ENCODE measurements around the gene LYSET.
A peak's percentile ranks its signal among the peaks of the same experiment; 100 is the strongest.
"Not testable (repeated sequence)": the region's sequence is repeated elsewhere in the genome, so short reads cannot be mapped to it uniquely, and the experiment has no call there.

Gene LYSET

DNA sequence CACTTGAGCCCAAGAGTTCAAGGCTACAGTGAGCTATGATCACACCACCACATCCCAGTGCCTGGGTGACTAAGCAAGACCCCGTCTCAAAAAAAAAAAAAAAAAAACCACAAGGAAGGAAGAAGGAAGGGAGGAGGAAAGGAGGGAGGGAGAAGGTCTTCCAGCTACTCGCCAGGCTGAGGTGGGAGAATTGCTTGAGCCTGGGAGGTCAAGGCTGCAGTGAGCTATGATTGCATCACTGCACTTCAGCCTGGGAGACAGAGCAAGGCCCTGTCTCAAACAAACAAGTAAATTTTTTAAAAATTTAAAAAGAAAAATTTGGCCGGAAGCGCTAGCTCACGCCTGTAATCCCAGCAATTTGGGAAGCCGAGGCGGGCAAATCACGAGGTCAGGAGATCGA lies 16.5 kb upstream of the LYSET start:
- DNase-seq (ENCODE audit: low spot score), result not testable (repeated sequence)

DNA sequence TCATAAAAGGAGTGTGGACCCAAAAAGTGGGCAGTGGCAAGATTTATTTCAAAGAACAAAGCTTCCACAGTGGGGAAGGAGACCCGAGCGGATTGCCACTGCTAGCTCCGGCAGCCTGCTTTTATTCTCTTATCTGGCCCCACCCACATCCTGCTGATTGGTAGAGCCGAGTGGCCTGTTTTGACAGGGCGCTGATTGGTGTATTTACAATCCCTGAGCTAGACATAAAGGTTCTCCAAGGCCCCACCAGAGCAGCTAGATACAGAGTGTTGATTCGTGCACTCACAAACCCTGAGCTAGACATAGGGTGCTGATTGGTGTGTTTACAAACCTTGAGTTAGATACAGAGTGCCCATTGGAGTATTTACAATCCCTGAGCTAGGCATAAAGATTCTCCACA lies 15.5 kb upstream of the LYSET start:
- DNase-seq (ENCODE audit: low spot score), result not testable (repeated sequence)

DNA sequence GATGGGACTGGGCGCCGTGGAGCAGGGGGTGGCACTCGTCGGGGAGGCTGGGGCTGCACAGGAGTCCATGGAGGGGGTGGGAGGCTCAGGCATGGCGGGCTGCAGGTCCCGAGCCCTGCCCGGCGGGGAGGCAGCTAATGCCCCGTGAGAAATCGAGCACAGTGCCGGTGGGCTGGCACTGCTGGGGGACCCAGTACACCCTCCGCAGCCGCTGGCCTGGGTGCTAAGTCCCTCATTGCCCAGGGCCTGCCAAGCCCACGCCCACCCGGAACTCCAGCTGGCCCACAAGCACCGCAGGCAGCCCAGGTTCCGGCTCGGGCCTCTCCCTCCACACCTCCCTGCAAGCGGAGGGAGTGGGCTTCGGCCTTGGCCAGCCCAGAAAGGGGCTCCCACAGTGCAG lies 15.0 kb upstream of the LYSET start:
- DNase-seq (ENCODE audit: low spot score), result not testable (repeated sequence)

DNA sequence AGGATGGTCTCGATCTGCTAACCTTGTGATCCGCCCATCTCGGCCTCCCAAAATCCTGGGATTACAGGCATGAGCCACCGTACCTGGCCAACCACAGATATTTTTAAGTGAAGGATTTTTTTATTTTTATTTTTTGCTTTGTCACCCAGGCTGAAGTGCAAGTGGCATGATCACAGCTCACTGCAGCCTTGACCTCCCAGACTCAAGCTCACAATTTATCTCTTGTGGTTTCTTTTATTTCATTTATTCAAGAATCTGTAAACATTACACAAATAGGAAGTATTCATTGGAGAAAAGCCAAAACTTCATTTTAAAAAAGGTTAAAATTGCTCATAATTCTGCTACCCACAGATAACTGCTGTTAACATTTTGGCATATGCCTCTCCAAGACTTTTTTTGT lies 13.7 kb upstream of the LYSET start:
- no peak for DNase-seq (ENCODE audit: low spot score)

DNA sequence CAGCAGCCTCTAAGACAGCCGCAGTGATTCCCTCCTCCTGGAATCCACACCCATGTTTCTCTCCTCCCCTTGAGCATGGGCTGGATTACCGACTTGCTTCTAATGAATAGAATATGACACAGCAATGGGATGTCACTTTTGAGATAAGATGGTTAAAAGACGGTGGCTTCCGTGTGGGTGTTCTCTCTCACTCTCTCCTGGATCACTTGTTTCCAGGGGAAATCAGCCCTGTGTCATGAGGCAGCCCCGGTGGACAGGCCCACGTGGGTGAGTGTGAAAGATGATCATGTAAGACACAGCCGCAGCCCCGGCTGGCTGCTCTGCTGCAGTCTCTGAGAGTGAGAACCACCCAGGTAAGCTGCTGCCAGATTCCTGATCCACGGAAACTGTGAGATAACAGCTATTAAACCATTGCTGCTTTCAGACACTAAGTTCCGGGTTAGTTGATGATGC lies 11.1 kb upstream of the LYSET start:
- DNase-seq (ENCODE audit: low spot score), result peak; percentile 41

DNA sequence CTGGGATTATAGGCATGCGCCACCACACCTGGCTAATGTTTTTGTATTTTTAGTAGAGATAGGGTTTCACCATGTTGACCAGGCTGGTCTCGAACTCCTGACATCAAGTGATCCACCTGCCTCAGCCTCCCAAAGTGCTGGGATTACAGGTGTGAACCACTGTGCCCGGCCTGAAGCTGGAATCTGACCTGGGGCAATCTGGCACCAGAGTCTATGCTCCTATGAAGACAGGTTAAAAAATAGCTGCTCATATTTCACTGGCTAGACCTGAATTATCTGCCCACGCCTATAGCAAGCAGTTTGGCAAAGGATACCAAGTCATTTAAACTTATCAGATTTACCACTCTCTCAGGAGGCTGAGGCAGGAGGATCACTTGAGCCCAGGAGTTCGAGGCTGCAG lies 10.4 kb upstream of the LYSET start:
- not testable (repeated sequence) for DNase-seq (ENCODE audit: low spot score)

DNA sequence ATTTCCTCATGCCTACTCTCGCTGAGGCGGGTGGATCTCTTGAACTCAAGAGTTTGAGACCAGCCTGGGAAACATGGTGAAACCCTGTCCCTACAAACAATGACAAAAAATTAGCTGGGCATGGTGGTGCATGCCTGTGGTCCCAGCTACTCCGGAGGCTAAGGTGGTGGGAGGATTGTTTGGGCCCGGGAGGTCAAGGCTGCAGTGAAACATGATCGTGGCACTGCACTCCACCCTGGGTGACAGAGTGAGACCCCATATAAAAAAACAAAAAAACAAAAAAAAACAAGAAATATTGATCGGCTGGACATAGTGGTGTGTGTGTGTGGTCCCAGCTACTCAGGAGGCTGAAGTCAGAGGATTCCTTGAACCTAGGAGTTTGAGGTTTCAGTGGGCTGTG lies 9.6 kb upstream of the LYSET start:
- DNase-seq (ENCODE audit: low spot score), result no peak

DNA sequence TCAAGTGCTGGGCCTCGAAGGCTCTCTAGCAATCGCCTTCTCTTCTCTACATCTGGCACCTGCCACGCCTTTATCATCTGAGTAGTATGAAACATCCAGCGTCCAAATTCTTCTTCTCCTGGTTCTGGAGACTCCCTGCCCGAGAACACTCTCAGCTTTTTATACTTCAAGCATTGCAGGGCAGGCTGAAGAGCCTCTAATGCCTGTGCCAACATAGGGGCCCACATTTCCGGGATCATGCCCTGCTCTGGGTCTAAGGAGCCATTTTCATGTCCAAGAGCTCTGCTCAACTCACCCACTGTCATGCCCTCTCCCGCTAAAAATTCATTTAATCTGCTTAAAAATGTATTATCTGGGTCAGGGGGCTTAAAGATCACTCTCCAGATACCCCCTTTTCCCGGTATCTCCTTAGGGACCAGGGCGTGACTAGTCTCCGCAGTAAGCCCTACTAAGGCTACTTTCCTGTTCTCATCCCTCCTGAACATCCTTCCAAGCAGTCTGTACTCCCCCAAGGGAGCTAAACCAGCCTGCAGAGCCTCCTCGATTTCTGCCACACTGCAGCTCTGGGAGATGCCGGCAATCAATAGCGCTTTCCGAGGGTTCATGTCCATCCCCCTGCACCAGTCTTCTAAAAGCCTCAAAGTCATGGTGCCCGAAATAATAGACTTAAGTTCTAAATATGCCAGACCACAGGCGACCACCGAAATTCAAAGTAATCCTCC lies 1.4 kb upstream of the LYSET start:
- no peak for DNase-seq (ENCODE audit: low spot score)

DNA sequence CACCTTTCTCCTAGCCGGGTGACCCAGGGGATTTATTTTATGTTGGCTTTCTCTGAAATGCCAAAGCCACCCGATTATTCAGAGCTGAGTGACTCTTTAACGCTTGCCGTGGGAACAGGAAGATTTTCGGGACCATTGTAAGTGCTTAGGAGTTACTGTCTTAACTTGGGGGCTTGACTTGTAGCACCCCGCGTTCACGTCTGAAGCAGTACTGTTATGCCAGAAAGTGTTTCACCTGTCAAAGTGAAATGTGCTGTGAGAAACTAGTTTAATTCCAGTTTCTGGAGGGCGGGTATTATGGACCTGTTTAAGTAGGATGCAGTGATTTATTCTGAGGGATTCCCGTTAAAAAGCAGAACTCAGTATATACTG lies 218 bp downstream of the LYSET start:
- DNase-seq (ENCODE audit: low spot score), result no peak

DNA sequence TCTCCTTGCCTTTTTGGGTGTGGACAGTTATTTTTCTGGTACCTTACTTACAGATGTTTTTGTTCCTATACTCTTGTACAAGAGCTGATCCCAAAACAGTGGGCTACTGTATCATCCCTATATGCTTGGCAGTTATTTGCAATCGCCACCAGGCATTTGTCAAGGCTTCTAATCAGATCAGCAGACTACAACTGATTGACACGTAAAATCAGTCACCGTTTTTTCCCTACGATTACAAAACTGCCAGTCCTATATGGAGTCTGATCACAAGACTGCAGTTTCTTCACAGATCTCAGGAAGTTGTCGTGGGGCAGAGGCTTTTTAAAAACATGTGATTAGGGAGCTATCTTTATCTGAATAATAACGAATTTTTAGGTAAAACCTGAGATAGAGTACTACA lies 1.3 kb downstream of the LYSET start:
- no peak for DNase-seq (ENCODE audit: low spot score)

DNA sequence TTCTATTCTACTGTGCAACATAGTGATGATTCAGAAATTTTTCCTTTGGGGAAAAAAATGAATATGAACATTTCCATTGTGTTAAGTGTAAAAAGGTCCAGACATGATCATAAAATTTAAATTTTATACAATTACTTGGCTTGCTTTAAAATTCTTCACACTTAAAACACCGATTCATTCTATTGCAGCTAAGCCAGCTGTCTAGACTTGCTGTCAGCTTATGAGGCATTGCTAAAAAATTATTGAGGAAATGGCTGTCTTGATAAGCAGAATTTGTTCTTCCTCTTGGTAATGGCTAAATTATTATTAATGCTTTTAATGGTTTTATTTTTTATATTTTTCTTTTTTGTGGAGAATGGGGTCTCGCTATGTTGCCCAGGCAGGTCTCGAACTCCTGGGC lies 1.8 kb downstream of the LYSET start:
- DNase-seq (ENCODE audit: low spot score), result no peak

DNA sequence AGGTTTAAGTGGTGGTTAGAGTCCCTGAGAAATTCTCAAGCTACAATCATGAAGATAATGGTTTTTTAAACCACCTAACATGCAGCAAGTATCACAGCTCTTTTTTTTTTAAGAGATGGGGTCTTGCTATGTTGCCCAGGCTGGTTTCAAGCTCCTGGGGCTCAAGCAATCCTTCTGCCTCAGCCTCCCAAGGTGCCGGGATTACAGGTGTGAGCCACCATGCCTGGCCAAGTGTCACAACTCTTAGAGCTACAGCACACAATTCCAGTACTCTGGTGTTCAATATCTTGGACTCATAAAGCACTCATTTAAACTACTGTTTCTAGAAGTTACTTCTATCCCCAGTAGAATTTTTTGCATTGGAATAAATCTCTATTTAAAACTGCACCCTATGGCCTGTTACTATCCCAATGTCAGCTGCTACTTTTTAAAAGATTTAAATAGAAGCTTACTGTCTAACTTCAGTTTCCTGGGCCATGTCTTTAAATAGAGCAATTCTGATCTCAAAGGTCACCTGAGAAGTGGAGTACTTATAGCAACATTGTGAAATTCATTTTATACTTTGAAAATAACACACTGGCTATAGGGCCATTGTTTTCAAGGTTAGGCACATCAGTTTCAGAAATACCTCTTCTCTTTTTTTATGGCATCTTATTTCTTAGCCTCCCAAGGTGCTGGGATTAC lies 10.3 kb downstream of the LYSET start:
- DNase-seq (ENCODE audit: low spot score), result no peak

DNA sequence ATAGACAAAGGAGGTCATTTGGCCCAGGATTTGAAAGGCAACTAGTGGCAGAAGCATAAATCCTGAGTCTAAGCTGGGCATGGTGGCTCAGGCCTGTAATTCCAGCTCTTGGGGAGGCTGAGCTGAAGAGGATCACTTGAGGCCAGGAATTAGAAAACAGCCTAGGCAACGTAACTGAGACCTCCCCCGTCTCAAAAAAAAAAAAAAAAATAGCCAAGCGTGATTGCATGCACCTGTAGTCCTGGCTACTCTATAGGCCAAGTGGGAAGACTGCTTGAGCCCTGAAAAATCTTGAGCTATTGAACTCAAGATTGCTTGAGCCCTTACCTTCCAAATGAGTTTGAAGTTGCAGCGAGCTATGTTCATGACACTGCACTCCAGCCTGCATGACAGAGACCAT lies 13.9 kb downstream of the LYSET start:
- DNase-seq (ENCODE audit: low spot score), result no peak

DNA sequence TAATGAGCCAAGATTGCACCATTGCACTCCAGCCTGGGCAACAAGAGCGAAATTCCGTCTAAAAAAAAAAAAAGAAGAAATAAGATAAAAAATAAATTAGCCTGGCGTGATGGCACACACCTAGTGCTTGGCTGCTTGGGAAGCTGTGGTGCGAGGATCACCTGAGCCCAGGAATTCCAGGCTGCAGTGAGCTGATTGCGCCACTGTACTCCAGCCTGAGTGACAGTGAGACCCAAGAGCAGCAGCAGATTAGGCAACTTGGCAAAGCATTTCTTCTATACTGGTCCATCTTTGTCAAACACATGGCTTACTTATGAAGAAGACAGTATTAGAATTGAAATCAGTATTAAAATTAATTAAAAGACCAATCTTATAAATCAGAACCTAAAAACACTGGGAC lies 15.4 kb downstream of the LYSET start:
- no peak for DNase-seq (ENCODE audit: low spot score)

DNA sequence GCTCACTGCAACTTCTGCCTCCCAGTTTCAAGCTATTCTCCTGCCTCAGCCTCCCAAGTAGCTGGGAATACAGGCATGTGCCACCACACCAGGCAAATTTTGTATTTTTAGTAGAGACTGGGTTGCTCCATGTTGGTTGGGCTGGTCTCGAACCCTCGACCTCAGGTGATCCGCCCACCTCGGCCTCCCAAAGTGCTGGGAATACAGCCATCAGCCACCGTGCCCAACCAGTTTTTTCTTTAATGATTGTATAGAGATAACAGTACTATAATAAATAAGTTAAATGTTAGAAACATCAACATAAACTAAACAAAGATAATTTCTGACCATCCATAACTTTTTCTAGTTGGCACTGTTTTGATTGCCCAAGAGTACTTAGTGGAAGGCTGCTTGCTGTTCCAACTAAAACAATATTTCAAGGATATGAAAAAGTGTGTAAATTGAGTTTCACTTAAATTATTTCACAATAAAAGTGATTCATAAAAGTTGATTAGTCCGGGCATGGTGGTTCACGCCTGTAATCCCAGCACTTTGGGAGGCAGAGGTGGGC lies 16.1 kb downstream of the LYSET start:
- no peak for DNase-seq (ENCODE audit: low spot score)

DNA sequence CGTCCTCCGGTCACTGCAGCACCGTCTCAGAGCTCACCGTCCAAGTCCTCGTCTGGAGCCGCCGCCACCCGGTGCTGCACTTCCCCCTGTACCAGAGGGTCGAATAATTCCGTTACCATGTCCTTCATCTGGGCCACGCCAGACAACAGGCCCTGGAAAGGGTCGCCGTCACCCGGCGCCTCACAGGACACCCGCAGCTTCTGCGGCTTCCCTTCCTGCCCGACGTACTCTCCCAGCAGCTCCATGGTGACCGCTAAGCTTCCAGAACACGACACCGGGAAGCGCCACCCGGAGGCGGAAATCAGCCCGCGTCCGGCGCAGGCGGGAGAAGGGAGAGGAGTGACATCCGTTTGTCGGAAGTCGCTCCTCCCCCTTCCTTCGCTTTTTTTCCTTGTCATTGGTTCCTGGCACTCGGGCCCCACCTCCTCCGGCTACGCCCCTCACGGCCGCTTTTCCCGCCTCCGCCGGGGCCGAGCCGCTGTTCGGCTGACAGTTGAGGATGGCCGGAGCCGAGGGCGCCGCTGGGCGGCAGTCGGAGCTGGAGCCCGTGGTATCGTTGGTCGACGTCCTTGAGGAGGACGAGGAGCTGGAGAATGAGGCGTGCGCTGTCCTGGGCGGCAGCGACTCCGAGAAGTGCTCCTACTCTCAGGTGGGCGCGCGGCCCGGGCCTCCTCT lies 21.8 kb downstream of the LYSET start, which contains the start of the genes GON7 and UBR7:
Gene GON7, minus strand, starts transcription at position 273 of the 675 bp plus-strand sequence. Its CDS starts 28 bp downstream, at position 245.
Gene UBR7, plus strand, starts transcription at position 464 of the 675 bp plus-strand sequence. Its CDS starts 36 bp downstream, at position 500.
- DNase-seq (ENCODE audit: low spot score), result peak; percentile 94

DNA sequence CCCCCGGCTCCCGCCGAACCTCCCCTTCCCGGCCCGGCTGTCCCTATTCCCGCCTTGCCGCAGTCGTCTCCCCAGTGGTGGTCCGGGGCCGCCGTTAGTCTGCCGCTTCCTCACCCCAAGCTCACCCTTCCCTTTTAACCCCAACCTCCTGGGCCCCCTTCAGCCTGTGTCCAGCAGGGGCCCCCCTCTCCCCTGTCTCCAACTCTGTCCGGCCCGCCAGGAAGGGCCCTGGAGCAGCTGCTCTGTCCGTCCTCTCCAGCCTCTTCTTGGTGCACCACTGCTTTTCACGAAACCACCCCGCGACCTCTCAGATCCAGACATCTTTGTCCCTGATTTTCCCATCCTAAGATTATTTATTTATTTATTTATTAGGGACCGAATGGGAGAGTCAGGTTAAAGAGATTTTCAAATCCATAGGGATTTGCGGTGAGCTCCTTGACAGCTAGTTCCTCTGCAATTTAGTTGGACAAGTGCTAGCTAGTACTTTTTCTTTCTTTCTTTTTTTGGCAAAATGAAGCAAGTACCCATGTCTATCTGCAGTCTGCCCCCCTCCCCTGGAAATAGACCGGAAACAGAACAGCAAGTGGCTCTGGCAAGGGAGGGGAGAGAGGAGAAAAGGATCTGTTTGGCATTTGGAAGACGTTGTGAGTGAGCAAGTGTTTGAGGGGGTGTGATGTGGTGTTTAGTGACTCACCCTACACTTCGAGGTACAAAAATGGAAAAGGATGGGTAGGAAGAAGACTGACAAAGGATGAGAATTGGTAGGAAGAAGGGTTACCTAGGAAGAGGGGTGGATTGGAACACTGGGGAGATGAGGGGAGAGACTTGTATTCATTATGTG lies 22.6 kb downstream of the LYSET start:
- peak; percentile 47 for DNase-seq (ENCODE audit: low spot score)

DNA sequence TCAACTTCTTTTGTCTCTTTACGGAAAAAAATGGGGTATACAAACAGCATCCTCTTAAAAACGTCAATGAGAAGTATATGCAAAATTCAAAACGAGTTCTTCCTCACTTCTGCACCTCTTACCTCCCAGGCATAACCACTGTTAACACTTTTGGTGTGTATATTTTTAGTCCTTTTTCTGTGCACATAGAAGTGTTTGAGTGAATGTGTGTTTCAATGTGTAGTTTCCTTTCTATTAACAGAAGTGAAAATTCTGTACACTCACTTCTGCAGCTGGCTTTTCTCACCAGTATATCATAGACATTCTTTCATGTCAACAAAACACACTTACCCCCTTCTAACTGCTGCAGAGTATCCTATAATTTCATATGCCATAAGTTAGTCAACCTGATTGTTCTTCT lies 27.3 kb downstream of the LYSET start:
- DNase-seq (ENCODE audit: low spot score), result no peak

DNA sequence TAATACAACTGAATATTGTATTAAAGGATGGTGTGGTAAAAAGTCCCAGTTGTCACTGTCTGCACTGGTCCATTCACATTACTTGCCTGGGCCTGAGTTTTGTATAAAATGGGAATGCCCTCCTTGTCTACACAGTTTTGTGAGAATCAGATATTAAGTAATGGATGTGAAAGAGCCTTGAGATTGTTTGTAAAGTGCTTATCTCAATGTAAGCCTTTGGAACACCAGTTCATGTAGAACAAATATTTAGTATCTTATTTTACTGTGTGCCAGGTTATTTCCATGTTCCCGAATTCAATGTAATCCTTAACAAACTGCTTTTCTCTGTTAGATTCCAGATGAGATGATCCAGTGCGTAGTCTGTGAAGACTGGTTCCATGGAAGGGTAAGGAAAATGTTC lies 29.5 kb downstream of the LYSET start:
- DNase-seq (ENCODE audit: low spot score), result no peak

DNA sequence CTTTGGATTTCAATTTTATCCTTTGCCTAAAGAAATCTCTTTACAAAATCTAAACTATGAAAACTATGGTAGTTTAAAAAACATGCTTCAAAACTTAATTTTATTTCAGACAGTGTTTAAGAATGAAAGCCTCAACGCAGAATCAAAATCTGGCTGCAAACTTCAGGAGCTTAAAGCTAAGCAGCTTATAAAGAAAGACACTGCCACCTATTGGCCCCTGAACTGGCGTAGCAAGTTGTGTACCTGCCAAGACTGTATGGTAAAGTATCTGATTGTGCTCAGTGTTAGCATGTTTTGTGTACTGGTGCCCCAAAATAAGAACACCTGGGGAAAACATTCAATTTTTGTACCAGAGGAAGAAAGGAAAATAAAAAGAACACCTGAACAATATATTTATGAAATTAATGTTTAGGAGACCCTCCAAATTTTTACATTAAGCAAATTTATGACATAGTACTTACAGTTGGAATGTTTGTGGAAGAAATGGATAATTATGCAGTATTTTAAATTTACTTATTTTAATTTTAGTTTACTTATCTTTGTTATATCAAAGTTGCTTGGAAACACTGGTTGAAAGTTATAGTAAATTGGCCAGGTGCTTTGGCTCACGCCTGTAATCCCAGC lies 34.1 kb downstream of the LYSET start:
- DNase-seq (ENCODE audit: low spot score), result peak; percentile 34

DNA sequence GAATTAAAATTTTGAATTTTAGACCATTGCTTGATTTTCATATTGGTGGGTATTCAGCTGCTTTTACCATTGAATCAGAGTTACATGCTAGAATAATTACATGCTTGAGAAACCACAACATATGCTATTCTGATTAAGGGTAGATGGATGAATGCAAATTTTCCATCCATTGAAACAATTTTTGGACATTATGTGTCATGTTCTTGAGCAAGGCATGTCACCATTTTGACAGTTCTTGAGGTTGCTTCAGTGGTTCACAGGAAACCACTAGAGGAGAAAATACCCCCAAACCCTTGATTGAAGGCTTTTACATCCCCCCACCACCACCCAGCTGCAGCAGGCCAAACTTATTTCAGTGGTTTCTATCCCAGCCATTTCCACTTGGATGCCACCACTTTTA lies 35.4 kb downstream of the LYSET start:
- no peak for DNase-seq (ENCODE audit: low spot score)
